K562 (cell line): Measurements from ENCODE around the gene MAB21L3. TPM values are rescaled to one million over a fixed set of nuclear protein-coding genes. Genes with fewer than 3 reads are reported as not detected.

Source experiments
- ESRRA ChIP-seq: fragments of 450-650 bp; IDR thresholded peaks from 2 replicates; pipeline ENCODE4 v1.6.1; 2014; ENCODE audit warnings: low read depth, mild to moderate bottlenecking, moderate library complexity, borderline replicate concordance
- FUS ChIP-seq: fragments of 200-400 bp; formaldehyde crosslinking; optimal IDR thresholded peaks from 2 replicates; pipeline ENCODE3; 2017; ENCODE audit warnings: low read depth, low read length
- NR4A1 ChIP-seq, 2 experiments: fragments of 250-450 bp in 1 of 2; fragments of 450-650 bp in 1 of 2; sonication (Bioruptor Pico) in 1 of 2; IDR thresholded peaks; 2 replicates each; pipeline versions ENCODE4 v1.4.0 to v1.6.1; 2016 to 2020; ENCODE audit warnings: mild to moderate bottlenecking in 2 of 2, missing compliant biosample characterization in 1 of 2, missing genetic modification characterization in 1 of 2, moderate library complexity in 1 of 2
- RCOR1 ChIP-seq, 2 experiments: IDR thresholded peaks; 2 replicates each; pipeline ENCODE4 v1.6.1; 2012; ENCODE audit warnings: low read depth in 2 of 2, low read length in 2 of 2, borderline replicate concordance in 1 of 2, improper control_type of control experiment in 1 of 2
- ZC3H11A ChIP-seq: IDR thresholded peaks from 2 replicates; pipeline ENCODE4 v1.6.1; 2012; ENCODE audit warnings: low read depth, low read length, improper control_type of control experiment
- ZNF165 ChIP-seq: fragments of 250-450 bp; sonication (Bioruptor Pico); IDR thresholded peaks from 2 replicates; pipeline ENCODE4 v1.4.0; 2020; ENCODE audit warnings: borderline replicate concordance
- ZNF384 ChIP-seq: IDR thresholded peaks from 2 replicates; pipeline ENCODE4 v1.6.1; 2012; ENCODE audit warnings: low read depth, low read length, improper control_type of control experiment
- polyA plus RNA-seq, 8 experiments: library from polyadenylated mRNA; depleted of rRNA in 4 of 8; stranded (reverse) in 5 of 8; unstranded in 3 of 8; fragments of >200 nt; fragmentation: Nextera tagmentation in 2 of 8; fragmentation: Illumina TruSeq in 1 of 8; extraction: Ambion mirVana in 2 of 8; extraction: Trizol in 1 of 8; gene quantifications; 2 replicates each; pipeline versions ENCODE4 v1.2.1 to v1.2.3, GENCODE V29; 2011 to 2014; ENCODE audit warnings: inconsistent platforms in 1 of 8, missing spikeins in 1 of 8
- total RNA-seq, 7 experiments: library from RNA; depleted of rRNA in 6 of 7; stranded (reverse); fragments of >200 nt in 6 of 7; fragmentation: Illumina TruSeq in 2 of 7; extraction: Trizol in 2 of 7; gene quantifications; 2 replicates each; pipeline versions ENCODE4 v1.2.1 to v1.2.3, GENCODE V29; 2011 to 2021; ENCODE audit warnings: low replicate concordance in 1 of 7
- TF ChIP-seq, protein P1 (sequence below): fragments of 450-650 bp; formaldehyde crosslinking; IDR thresholded peaks from 2 replicates; pipeline ENCODE4 v1.4.0; 2020; ENCODE audit warnings: mild to moderate bottlenecking, moderate library complexity
- TF ChIP-seq, protein P2 (sequence below), 2 experiments: fragments of 450-650 bp; IDR thresholded peaks; 2 replicates each; pipeline ENCODE4 v1.6.1; 2016

MAB21L3 gene
- total and polyA plus RNA-seq, 9 of the 15 experiments (the other 6 are each of a cell fraction or from before 2014, with no cell fraction given) = not detected

DNA sequence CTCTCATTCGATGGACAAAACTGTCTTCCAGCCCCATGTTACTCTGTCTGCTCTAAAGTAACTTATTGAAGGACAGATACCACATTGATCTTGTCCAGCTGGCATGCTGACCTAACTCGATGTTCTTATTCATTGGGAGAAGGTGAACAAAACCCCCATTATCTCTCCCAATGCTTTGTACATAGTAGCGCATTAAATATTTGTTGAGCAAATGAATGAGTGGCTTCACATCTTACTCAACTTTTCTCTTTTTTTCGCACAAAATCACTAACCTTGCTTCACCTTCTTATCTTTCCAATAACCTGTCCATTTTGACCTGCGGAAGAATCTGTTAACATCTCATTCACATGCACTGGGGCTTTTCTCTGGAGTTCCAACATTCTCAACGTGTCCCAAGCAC lies 18.3 kb downstream of the MAB21L3 start (continued):
- no peak for TF ChIP-seq FUS
- TF ChIP-seq, protein P1, sequence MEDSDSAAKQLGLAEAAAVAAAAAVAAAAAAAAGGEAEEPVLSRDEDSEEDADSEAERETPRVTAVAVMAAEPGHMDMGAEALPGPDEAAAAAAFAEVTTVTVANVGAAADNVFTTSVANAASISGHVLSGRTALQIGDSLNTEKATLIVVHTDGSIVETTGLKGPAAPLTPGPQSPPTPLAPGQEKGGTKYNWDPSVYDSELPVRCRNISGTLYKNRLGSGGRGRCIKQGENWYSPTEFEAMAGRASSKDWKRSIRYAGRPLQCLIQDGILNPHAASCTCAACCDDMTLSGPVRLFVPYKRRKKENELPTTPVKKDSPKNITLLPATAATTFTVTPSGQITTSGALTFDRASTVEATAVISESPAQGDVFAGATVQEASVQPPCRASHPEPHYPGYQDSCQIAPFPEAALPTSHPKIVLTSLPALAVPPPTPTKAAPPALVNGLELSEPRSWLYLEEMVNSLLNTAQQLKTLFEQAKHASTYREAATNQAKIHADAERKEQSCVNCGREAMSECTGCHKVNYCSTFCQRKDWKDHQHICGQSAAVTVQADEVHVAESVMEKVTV = no peak
- TF ChIP-seq, protein P2, sequence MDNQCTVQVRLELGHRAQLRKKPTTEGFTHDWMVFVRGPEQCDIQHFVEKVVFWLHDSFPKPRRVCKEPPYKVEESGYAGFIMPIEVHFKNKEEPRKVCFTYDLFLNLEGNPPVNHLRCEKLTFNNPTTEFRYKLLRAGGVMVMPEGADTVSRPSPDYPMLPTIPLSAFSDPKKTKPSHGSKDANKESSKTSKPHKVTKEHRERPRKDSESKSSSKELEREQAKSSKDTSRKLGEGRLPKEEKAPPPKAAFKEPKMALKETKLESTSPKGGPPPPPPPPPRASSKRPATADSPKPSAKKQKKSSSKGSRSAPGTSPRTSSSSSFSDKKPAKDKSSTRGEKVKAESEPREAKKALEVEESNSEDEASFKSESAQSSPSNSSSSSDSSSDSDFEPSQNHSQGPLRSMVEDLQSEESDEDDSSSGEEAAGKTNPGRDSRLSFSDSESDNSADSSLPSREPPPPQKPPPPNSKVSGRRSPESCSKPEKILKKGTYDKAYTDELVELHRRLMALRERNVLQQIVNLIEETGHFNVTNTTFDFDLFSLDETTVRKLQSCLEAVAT (IDR thresholded peaks at IDR 0.05) = no peak
- no peak for TF ChIP-seq ESRRA
- no peak for TF ChIP-seq NR4A1 (CRISPR knock-in tag; IDR thresholded peaks at IDR 0.05)
- TF ChIP-seq NR4A1 (tag; IDR thresholded peaks at IDR 0.05) = no peak
- no peak for TF ChIP-seq ZNF165 (CRISPR knock-in tag)
- no peak for TF ChIP-seq ZC3H11A
- no peak for TF ChIP-seq RCOR1 (IDR thresholded peaks at IDR 0.05; ENCODE audit: borderline replicate concordance in 1 of 2, low read depth in 2 of 2, low read length in 2 of 2)
- no peak for TF ChIP-seq ZNF384
